NCI-H2107 (cell line): ENCODE data around the gene ANKRD65.
"Not testable (repeated sequence)": the region's sequence is repeated elsewhere in the genome, so short reads cannot be mapped to it uniquely, and the experiment has no call there.

Source experiments
- DNase-seq: peaks from one replicate; lab custom pipeline; 2025; lab: John Stamatoyannopoulos, UW

The ANKRD65 gene

GRCh38 chr1:1370094-1370493 lies 51.0 kb downstream of the ANKRD65 start:
- not testable (repeated sequence) for DNase-seq
